Gastrocnemius medialis (tissue), 4 donors: Measurements from ENCODE around the gene NR3C2. TPM values are rescaled to one million over a fixed set of nuclear protein-coding genes. Genes with fewer than 3 reads are reported as not detected.
A peak's percentile ranks its signal among the peaks of the same experiment; 100 is the strongest.

Source experiments
- ATAC-seq, 2 donors: fragments of 150-250 bp; one replicate each; pipeline ENCODE4 v1.9.1; 2016
- DNase-seq, 2 donors: peaks; one replicate each; pipeline ENCODE4 v3.0.0-alpha.2; 2019
- H3K27ac ChIP-seq, 4 donors: fragments of 200-600 bp; sonication (generic); 1 replicate in 1 of 4; 2 replicates in 3 of 4; pipeline ENCODE4 v1.5.1; 2016 to 2018; ENCODE audit warnings: mild to moderate bottlenecking in 2 of 4, moderate library complexity in 1 of 4
- H3K27me3 ChIP-seq, 3 donors: fragments of 200-600 bp; sonication (generic) in 2 of 3; 1 replicate in 1 of 3; 2 replicates in 2 of 3; pipeline versions ENCODE4 v1.5.1 to v1.6.0; 2016 to 2019; ENCODE audit warnings: mild to moderate bottlenecking in 1 of 3, moderate library complexity in 1 of 3
- H3K36me3 ChIP-seq, 2 donors: fragments of 200-600 bp; sonication (generic) in 1 of 2; one replicate each; pipeline ENCODE4 v1.5.1; 2017 to 2018
- H3K4me1 ChIP-seq, 2 donors: fragments of 200-600 bp; sonication (generic) in 1 of 2; one replicate each; pipeline ENCODE4 v1.5.1; 2016 to 2017; ENCODE audit warnings: mild to moderate bottlenecking in 2 of 2
- H3K4me3 ChIP-seq, 4 donors: fragments of 200-600 bp; sonication (generic) in 3 of 4; 1 replicate in 1 of 4; 2 replicates in 3 of 4; pipeline ENCODE4 v1.5.1; 2016 to 2019; ENCODE audit warnings: mild to moderate bottlenecking in 2 of 4
- H3K9me3 ChIP-seq, 3 donors: fragments of 200-600 bp; sonication (generic) in 2 of 3; 1 replicate in 1 of 3; 2 replicates in 2 of 3; pipeline ENCODE4 v1.5.1; 2016 to 2019
- CTCF ChIP-seq, 5 experiments: fragments of 450-650 bp in 3 of 5; fragments of 200-600 bp in 2 of 5; sonication (generic) in 2 of 5; IDR thresholded peaks in 4 of 5; conservative IDR thresholded peaks in 1 of 5; 1 replicate in 4 of 5; 2 replicates in 1 of 5; pipeline ENCODE4 v1.5.1; 2016 to 2019; ENCODE audit warnings: antibody characterized with exemption in 5 of 5, mild to moderate bottlenecking in 3 of 5, moderate library complexity in 3 of 5
- POLR2A ChIP-seq, 2 donors: fragments of 450-650 bp; IDR thresholded peaks; one replicate each; pipeline ENCODE4 v1.6.1; 2017; ENCODE audit warnings: antibody characterized with exemption in 2 of 2, mild to moderate bottlenecking in 2 of 2, moderate library complexity in 2 of 2
- in situ Hi-C, 4 donors: fragments of 200-750 bp; cut with MboI; loops; one replicate each; pipeline versions ENCODE4 v1.15.0 to v1.8.0; 2017; ENCODE audit warnings: low sequenced_read_pairs in 4 of 4
- intact Hi-C: fragments of 100-400 bp; cut with DNase I; formaldehyde crosslinking; loops from one replicate; pipeline ENCODE4 v1.15.1; 2023; ENCODE audit warnings: low total_unique reads
- total RNA-seq, 4 donors: library from RNA; depleted of rRNA; stranded (reverse); fragments of >200 nt; gene quantifications; one replicate each; pipeline versions ENCODE4 v1.1.0 to v1.2.3, GENCODE V29; 2016

Gene NR3C2
- total RNA-seq, 4 donors from 2014 or later, result 5.6 to 10.4 (median 8.1) TPM

GRCh38 chr4:148444296-148445070, 2.3 kb upstream of the NR3C2 start:
- Histone ChIP-seq H3K4me1 (peaks cover 17 to 35% of the 10 kb centered on the region in 2 donors), H3K4me3 (peak overlapping the region; percentile 94 to 100 (median 97)), H3K36me3 (no peaks in the 10 kb centered on the region), H3K9me3 (no peaks in the 10 kb centered on the region), H3K27ac (peak overlapping the region; percentile 97 to 98 (median 98)), H3K27me3 (no peaks in the 10 kb centered on the region)
- peak; percentile 11 to 12 for ATAC-seq
- in situ Hi-C loops (loop anchor here in 1 of 4 donors (25.0 kb wide), 1 partner anchor 93 kb away; no protein-coding TSS in a partner anchor), intact Hi-C loops (loop anchor here (2.0 to 10.0 kb wide), 8 partner anchors 67 to 762 kb away; partner anchors contain the start of genes ARHGAP10 and PRMT9)
- no peak for TF ChIP-seq CTCF (IDR thresholded peaks at IDR 0.05 in 4 of 5, conservative IDR thresholded peaks at IDR 0.05 in 1 of 5)
- TF ChIP-seq POLR2A (IDR thresholded peaks at IDR 0.05), result peak; percentile 34 to 37
- DNase-seq, result peak; percentile 12 to 29

GRCh38 chr4:148443512-148444295, 1.5 kb upstream of the NR3C2 start:
- Histone ChIP-seq H3K4me1 (peaks cover 10 to 34% of the 10 kb centered on the region in 2 donors), H3K9me3 (no peaks in the 10 kb centered on the region), H3K27ac (peak overlapping the region; percentile 97 to 98 (median 98)), H3K4me3 (peak overlapping the region; percentile 94 to 100 (median 97)), H3K36me3 (no peaks in the 10 kb centered on the region), H3K27me3 (no peaks in the 10 kb centered on the region)
- TF ChIP-seq CTCF (IDR thresholded peaks at IDR 0.05 in 4 of 5, conservative IDR thresholded peaks at IDR 0.05 in 1 of 5), result no peak
- no peak for TF ChIP-seq POLR2A (IDR thresholded peaks at IDR 0.05)
- DNase-seq (peak; percentile 13 to 42), ATAC-seq (no peak)
- intact Hi-C loops, result loop anchor here (2.0 to 10.0 kb wide), 8 partner anchors 66 to 761 kb away; partner anchors contain the start of genes ARHGAP10 and PRMT9
- in situ Hi-C loops, result loop anchor here in 1 of 4 donors (25.0 kb wide), 1 partner anchor 94 kb away; no protein-coding TSS in a partner anchor

- ATAC-seq, result peak; percentile 1 to 7
Measured at GRCh38 chr4:148442832-148443511, 758 bp upstream of the NR3C2 start.

More at GRCh38 chr4:148442832-148443511, 758 bp upstream of the NR3C2 start:
- intact Hi-C loops, result loop anchor here (1.0 to 10.0 kb wide), 8 partner anchors 66 to 761 kb away; partner anchors contain the start of genes ARHGAP10 and PRMT9
- Histone ChIP-seq H3K4me3 (peak overlapping the region; percentile 94 to 100 (median 97)), H3K27me3 (no peaks in the 10 kb centered on the region), H3K4me1 (peaks cover 9 to 34% of the 10 kb centered on the region in 2 donors), H3K9me3 (no peaks in the 10 kb centered on the region), H3K36me3 (no peaks in the 10 kb centered on the region), H3K27ac (peak overlapping the region; percentile 97 to 98 (median 98))
- DNase-seq, result no peak
- in situ Hi-C loops, result loop anchor here in 1 of 4 donors (25.0 kb wide), 1 partner anchor 94 kb away; no protein-coding TSS in a partner anchor
- TF ChIP-seq CTCF (IDR thresholded peaks at IDR 0.05 in 4 of 5, conservative IDR thresholded peaks at IDR 0.05 in 1 of 5) (no peak), POLR2A (IDR thresholded peaks at IDR 0.05) (no peak)
